ENCODE data around the gene LRP1. TPM values are rescaled to one million over a fixed set of nuclear protein-coding genes. Genes with fewer than 3 reads are reported as not detected.
A peak's percentile ranks its signal among the peaks of the same experiment; 100 is the strongest.

Gene LRP1
- total RNA-seq, 2 donors from 2014 or later: 1.3 to 5.9 TPM

DNA sequence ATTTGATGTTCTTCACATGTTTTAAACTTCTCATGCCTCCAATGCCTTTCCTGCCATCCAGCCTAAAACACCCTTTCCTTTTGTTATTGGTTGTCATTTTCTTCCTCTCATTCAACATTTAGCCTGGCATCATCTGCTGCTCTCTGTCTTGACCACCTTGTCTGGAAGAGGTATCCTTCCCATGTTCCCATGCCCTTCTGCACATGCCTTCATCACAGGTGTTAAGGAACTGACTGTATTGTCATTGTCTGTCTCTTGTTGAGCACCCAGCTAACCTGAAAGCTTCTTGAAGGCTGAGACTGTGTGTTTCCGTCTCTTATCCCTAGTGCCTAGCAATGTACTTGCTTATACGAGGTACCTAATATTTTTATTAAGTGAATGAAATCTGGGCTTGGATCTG is 4.5 kb upstream of the LRP1 start:
- Mint-ChIP-seq H3K36me3 (peaks cover 0 to 13% of the 10 kb centered on the region in 2 donors), H3K9me3 (peaks cover 0 to 12% of the 10 kb centered on the region in 2 donors), H3K27ac (no peak overlapping the region)
- DNase-seq (ENCODE audit: low spot score in 2 of 2) (no peak), ATAC-seq (no peak)

DNA sequence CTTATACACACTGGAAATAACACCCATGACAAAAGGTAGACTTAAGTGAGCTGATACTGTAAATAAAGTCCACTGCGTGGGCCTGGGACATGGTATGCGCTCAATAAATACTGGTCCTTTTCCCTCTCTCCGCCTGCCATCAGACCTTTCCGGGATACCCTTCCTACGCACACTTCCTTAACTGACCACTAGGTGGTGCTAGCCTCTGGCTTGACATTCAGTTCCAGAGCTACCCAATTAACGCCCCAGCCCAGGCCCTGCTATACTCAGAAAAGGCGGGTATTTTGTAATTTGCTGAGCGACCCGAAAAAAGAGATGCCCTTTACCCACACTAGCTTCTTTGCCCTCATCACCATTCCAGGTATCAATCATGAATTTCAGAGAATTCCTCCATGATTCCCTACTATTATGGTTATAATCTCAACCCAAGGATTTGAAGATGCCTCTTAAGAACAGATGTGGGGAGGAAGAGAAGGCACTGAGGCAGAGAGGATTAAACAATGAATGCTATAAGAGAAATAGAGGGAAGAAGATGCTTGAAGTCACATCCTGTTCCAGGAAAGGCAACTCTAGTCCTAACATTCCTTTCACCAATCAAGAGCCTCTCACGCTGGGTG is 3.9 kb upstream of the LRP1 start:
- ATAC-seq (peak; percentile 60 to 66), DNase-seq (ENCODE audit: low spot score in 2 of 2) (peak in 1 of 2 donors; percentile 80)
- Mint-ChIP-seq H3K9me3 (peaks cover 0 to 12% of the 10 kb centered on the region in 2 donors), H3K27ac (no peak overlapping the region), H3K36me3 (peaks cover 0 to 13% of the 10 kb centered on the region in 2 donors)

DNA sequence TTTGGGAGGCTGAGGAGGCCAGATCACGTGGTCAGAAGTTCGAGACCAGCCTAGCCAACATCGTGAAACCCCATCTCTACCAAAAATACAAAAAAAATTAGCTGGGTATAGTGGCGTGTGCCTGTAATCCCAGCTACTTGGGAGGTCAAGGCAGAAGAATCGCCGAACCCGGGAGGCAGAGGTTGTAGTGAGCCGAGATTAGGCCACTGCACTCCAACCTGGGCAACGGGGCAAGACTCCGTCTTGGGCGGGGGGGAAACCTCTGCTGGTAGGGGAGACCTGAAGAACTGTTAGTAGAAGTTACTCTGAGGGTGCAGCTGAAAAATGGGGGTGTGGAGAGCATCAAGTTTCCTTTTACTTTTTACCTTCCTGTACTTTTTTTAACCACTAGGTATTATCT is 2.2 kb upstream of the LRP1 start:
- Mint-ChIP-seq H3K36me3 (peaks cover 0 to 13% of the 10 kb centered on the region in 2 donors), H3K27ac (no peak overlapping the region), H3K9me3 (peaks cover 0 to 12% of the 10 kb centered on the region in 2 donors)
- DNase-seq (ENCODE audit: low spot score in 2 of 2) (no peak), ATAC-seq (no peak)

DNA sequence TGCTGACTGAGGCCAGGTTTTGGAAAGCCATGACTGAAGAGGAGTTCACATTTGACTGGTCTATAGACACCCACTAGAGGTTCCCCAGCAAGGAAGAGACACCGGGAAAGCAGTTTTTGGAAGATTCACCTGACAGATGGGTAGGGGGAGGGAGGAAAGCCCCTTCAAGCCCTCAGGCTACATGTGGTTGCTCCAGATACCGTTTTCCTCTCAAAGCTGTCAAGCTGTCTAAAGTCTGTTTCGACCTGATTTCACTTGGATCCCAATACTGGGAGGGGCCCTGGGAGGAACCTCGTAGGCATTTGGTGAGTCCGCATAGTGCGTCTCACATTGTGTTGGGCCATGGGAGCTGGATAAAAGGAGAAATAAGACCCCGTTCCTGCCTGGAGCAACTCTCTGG is 1.7 kb upstream of the LRP1 start:
- DNase-seq (ENCODE audit: low spot score in 2 of 2): no peak
- Mint-ChIP-seq H3K9me3 (peaks cover 0 to 12% of the 10 kb centered on the region in 2 donors), H3K27ac (no peak overlapping the region), H3K36me3 (peaks cover 0 to 13% of the 10 kb centered on the region in 2 donors)
- ATAC-seq: no peak

DNA sequence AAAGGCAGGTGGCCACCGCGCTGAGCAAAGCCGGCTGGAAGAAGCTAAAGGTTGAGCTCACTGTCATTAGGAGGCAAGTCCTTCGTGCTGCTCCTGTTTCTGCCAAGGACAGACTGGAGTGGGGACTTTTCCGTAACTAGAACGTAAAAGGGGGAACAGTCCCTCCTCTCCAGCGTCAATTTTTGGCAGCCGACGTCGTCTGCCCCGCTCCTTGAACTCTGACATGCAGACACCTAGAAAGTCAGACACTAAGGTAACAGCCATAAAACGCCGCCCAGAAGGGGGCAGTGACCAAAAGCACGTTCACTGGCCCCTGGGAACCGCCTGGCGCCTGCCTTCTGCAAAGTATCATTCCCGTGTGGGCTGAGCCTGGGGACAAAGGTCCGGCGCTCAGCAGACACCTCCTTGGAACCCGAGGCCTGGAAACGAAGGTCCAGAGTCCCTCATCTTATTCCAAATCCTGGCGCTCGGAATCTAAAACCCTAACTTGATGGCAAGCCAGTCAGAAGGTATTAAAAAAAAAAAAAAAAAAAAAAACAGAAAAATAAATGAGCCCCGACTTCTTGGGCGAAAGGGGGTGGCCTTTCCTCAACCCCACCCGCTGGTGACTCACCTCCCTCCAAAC is 1.1 kb upstream of the LRP1 start:
- Mint-ChIP-seq H3K27ac (peak overlapping the region; percentile 52 to 87), H3K9me3 (peaks cover 0 to 12% of the 10 kb centered on the region in 2 donors), H3K36me3 (peaks cover 0 to 13% of the 10 kb centered on the region in 2 donors)
- ATAC-seq (peak; percentile 40 to 46), DNase-seq (ENCODE audit: low spot score in 2 of 2) (peak in 1 of 2 donors; percentile 48)

DNA sequence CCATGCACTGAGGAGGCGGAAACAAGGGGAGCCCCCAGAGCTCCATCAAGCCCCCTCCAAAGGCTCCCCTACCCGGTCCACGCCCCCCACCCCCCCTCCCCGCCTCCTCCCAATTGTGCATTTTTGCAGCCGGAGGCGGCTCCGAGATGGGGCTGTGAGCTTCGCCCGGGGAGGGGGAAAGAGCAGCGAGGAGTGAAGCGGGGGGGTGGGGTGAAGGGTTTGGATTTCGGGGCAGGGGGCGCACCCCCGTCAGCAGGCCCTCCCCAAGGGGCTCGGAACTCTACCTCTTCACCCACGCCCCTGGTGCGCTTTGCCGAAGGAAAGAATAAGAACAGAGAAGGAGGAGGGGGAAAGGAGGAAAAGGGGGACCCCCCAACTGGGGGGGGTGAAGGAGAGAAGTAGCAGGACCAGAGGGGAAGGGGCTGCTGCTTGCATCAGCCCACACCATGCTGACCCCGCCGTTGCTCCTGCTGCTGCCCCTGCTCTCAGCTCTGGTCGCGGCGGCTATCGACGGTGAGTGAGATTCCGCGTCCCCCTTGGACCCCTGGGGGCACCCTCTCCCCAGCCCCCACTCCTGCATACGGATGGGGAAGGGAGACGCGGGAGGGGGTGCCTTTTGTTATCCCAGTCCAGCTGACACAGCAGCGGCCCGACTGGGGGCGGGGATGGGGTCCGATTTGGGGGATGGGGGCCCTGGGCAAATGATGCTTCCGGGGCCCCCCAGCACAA is 400 bp downstream of the LRP1 start:
- Mint-ChIP-seq H3K9me3 (peaks cover 0 to 8% of the 10 kb centered on the region in 2 donors), H3K36me3 (peaks cover 0 to 9% of the 10 kb centered on the region in 2 donors), H3K27ac (peak overlapping the region in 1 of 2 donors; percentile 52)
- no peak for DNase-seq (ENCODE audit: low spot score in 2 of 2)
- no peak for ATAC-seq

DNA sequence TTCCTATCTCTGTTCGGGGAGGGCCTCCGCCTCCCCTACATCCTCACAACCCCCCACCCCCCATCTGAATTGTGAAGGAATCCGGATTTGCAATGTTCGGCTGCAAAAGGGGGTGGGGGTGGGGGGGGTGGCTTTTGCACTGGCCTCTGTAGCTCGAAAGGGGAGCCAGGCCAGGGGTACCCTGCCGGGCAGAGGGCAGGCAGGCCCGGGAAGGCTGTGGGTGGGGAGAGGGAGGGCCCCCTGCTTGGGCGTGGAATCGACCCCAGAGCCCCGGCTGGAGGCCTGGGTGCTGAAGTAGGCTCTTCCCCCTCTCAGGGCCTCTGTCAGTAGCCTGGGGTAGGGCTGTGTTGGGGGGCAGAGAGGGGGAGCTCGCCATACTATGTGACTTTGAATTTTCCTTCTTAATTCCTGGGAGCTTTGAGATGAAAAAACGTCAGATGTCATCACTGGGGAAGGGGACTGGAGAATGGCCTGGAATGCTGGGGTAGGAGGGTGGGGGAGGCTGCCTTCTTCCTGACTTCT is 1.1 kb downstream of the LRP1 start:
- Mint-ChIP-seq H3K36me3 (peaks cover 0 to 2% of the 10 kb centered on the region in 2 donors), H3K27ac (no peak overlapping the region), H3K9me3 (peaks cover 0 to 1% of the 10 kb centered on the region in 2 donors)
- DNase-seq (ENCODE audit: low spot score in 2 of 2) (no peak), ATAC-seq (no peak)

DNA sequence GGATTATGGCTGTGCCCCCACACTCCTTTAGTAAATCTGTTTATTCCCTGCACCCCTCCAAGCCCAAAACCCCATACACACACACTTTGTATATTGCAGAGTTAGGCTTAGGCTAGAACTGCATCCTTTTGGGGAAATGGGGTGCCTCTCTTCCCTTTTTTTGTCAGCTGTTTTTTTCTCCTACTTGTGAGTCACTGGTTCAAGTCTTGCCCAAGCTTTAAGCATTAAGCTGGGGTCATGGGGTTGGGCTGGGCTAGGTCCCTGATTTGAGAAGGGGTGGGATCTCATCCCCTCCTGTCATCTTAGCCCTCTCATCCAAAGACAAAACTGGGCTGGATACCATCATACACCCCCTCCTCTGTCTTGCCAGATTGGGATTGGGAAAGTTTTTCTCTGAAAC is 1.6 kb downstream of the LRP1 start:
- H3K36me3 Mint-ChIP-seq: no peaks in the 10 kb centered on the region
- ATAC-seq (no peak), DNase-seq (ENCODE audit: low spot score in 2 of 2) (no peak)
- H3K27ac Mint-ChIP-seq: no peak overlapping the region
- H3K9me3 Mint-ChIP-seq: no peaks in the 10 kb centered on the region

DNA sequence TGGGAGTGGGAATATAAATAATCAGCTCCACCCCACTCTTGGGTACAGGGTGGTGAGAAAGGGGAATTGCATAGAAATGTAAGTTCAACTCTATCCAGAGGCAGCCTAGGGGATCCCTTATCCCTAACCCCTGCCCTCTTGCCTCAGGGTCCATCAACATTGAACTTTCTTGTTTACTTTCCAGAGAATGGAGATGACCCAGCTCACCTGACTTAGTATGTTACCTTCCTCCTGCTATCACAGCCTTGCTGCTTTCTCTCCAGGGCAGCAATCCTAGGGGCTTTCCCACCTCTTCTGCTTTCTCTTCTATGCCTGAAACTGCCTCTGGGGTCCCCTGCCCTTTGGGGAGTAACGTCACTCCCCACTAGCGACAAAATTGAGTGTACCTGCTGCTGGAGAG is 2.7 kb downstream of the LRP1 start:
- DNase-seq (ENCODE audit: low spot score in 2 of 2): no peak
- H3K27ac Mint-ChIP-seq: no peak overlapping the region
- ATAC-seq: no peak
- H3K36me3 Mint-ChIP-seq: no peaks in the 10 kb centered on the region
- H3K9me3 Mint-ChIP-seq: no peaks in the 10 kb centered on the region

DNA sequence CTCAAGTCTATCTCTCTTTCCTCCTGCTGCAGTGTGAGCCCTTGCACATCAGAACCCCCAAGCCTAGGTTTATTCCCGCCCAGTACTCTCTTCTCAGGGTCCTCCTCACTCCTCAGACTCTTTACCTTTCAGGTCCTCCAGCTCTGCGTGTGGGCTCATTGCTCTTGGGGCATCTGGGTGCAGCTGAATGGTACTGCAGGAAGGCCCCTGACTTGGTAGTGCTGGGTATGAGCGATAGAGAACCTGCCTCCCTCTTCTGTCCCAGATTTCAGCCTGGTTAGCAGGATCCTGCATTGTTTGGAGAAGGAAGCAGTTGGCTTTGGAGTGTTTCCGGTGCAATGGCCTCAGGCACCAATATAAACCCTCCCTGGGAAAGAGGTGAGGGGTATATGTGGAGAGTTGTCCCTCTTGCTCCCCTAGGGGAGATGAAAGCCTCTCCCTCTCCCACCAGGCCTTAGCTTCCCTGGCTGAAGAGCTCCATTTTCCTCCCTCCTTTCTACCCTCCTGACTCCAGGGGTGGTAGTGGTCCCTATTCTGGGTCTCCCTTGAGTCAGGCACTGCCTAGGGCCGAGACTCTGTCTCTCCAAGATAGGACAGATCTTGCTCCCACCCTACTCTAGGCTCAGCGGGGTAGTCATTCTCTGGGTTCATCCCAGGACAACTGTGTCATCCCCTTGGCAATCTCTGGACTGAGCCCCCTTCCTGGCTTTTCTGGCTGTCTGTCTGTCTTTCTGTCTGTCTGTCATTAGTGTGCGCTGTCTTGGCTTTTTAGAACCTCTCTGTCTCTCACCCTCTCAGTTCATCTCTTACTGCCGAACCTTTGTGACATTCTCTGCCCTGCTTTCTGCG is 3.8 kb downstream of the LRP1 start:
- Mint-ChIP-seq H3K36me3 (no peaks in the 10 kb centered on the region), H3K27ac (no peak overlapping the region), H3K9me3 (no peaks in the 10 kb centered on the region)
- DNase-seq (ENCODE audit: low spot score in 2 of 2) (no peak), ATAC-seq (no peak)

DNA sequence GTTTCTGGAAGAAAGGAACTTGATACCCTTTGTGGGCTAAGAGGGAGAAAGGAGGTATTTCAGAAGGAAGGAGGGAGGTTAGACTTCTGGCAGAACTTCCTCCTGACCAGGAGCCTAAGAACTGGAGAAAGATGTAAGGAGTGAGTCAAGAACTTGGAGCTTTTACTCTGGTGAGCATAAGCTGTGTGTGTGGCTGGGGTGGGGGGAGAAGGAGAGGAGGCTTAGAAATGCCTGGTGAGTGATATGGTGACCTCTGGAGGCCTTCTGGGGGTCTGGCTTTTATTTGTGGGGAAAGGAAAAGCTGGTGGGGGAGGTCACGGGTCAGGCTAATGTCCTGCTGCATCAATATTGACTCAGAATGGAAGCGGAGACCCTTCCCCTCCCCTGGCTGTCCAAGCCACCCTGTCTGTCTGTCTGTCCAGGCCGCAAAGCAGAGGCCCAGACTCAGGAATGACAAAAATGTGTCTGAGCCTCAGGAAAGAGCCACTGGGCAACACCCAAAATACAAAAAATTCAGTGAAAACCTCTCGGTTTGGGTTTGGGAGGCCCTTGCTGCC is 4.8 kb downstream of the LRP1 start:
- ATAC-seq (no peak), DNase-seq (ENCODE audit: low spot score in 2 of 2) (no peak)
- Mint-ChIP-seq H3K27ac (no peak overlapping the region), H3K9me3 (no peaks in the 10 kb centered on the region), H3K36me3 (no peaks in the 10 kb centered on the region)

DNA sequence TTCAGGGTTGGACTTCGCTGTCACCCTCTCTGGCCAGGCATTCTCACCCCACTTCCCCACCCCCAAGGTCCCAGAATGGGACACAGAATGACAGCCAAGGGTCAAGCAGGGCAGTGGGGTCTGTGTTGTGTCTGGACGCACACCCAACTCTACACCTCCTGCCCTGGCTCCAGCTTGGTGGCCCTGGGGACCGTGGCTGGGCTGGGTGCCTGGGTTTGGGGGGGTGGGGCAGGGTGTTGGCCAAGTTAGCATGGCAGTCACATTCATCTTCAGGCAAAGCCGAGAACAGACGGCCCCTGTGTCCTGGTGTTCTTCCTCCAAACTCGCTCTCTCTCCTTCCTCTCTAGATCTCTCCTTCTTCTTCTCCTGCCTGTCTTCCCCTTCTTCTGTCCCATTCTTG is 5.6 kb downstream of the LRP1 start:
- no peaks in the 10 kb centered on the region for H3K9me3 Mint-ChIP-seq
- ATAC-seq: no peak
- no peak overlapping the region for H3K27ac Mint-ChIP-seq
- no peak for DNase-seq (ENCODE audit: low spot score in 2 of 2)
- H3K36me3 Mint-ChIP-seq: no peaks in the 10 kb centered on the region

DNA sequence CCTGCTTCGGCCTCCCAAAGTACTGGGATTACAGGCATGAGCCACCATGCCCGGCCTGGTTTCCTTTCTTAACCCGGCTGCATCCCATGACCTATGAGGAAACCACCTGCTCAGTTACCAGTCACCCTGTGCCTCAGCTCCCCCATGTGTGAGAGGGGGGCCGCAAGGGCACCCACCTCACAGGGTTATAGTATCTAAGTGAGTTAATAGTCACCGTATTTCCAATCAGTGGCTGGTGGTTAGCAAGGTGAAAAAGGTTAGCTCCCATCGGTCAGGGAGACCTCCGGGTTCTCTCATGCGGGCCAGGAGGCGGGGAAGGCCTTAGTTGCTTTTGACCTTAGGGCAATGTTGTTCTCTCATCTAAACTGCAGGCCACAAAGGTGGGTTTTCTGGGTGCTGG is 6.7 kb downstream of the LRP1 start:
- Mint-ChIP-seq H3K27ac (peak overlapping the region in 1 of 2 donors; percentile 21), H3K36me3 (no peaks in the 10 kb centered on the region), H3K9me3 (no peaks in the 10 kb centered on the region)
- DNase-seq (ENCODE audit: low spot score in 2 of 2): no peak
- ATAC-seq: no peak

DNA sequence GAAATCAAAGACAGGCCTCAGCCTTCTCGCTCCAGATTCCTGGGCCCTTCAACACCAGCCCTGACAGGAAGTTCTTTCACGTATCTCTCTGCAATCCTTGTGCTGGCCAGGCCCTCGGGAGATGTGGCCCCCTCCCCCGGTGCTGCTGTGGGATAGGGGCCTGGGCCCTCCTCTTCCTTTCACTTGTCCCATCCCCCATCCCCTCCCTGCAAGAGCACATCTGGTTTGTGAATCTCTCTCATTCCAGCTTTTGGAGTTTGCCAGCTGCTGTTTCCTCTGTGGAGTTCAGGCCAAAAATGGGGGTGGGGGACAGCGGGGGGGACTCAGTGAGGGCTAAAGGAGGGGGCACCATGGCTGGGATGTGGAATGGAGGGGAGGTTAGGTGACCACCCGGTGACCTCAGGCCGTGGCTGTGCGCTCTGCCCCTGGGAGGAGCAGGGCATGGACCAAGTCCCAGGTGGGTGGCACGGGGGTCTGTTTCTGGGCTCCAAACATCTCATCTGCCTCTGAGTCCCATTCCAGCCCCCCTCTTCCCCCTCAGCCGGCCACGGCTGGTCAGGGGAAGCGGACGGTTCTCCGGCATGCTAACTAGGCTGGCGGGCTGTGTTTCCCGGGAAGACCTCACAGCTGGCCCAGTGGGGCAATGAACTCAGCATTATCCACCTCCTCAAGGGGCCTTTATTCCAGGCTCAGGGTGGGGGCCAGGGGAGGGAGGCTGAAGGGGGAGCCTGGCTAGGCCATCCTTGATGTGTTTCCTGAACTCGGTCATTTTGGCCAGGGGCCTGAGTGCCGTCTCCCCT is 7.4 kb downstream of the LRP1 start:
- no peak overlapping the region for H3K27ac Mint-ChIP-seq
- no peak for ATAC-seq
- no peaks in the 10 kb centered on the region for H3K9me3 Mint-ChIP-seq
- no peaks in the 10 kb centered on the region for H3K36me3 Mint-ChIP-seq
- DNase-seq (ENCODE audit: low spot score in 2 of 2): no peak

DNA sequence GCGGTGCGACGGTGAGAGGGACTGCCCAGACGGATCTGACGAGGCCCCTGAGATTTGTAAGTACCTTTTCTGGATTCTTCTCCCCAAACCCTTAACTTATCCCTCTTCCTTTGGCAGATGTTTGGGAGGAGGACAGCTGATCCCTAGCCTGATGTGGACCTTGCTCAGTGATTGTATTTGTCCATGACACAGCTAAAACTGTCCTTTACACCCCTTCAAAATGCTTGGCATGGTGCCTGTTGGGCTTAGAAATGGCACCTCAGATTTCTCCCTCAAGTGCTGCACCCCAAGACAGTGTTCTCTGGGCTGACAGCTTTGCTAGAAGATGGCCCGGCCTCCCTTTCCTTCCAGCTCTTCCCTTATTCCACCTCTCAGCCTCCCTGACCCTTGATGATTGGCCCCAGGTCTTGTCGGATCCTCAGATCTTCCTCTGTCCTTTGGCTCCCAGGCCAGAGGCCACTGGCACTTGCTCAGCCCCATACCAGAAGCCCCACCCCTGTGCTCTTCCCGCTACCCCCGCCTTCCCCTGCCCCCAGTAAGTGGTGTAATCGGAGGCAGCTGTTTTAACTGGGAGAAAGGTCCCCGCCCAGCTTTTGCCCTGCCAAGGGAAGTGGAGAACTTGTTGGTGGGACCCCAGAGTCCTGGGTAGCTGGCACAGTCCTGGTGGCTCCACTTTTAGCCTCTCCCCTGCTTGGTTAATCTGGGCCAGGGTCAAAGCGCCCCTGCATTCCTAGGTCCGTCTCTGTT is 10.4 kb downstream of the LRP1 start:
- no peak for DNase-seq (ENCODE audit: low spot score in 2 of 2)
- H3K27ac Mint-ChIP-seq: no peak overlapping the region
- H3K9me3 Mint-ChIP-seq: no peaks in the 10 kb centered on the region
- no peak for ATAC-seq
- H3K36me3 Mint-ChIP-seq: no peaks in the 10 kb centered on the region
